SK-N-SH treated with all-trans-retinoic acid at 6 μM for 48 hours (cell line): Measurements from ENCODE around the gene THADA.
A peak's percentile ranks its signal among the peaks of the same experiment; 100 is the strongest.

Source experiments
- ATAC-seq: fragments of 200-7000 bp; cut with Tn5 transposase; 3 replicates; pipeline ENCODE4 v1.9.1; 2020; ENCODE audit warnings: mild to moderate bottlenecking, moderate library complexity
- CREB5 ChIP-seq: fragments of 250-450 bp; sonication (Bioruptor Pico); IDR thresholded peaks from 2 replicates; pipeline ENCODE4 v1.5.1; 2020; ENCODE audit warnings: low read depth, mild to moderate bottlenecking, moderate library complexity
- CSRNP3 ChIP-seq: fragments of 250-450 bp; sonication (Bioruptor Pico); IDR thresholded peaks from 2 replicates; pipeline ENCODE4 v1.5.1; 2021; ENCODE audit warnings: mild to moderate bottlenecking, moderate library complexity
- ESRRG ChIP-seq: fragments of 250-450 bp; sonication (Bioruptor Pico); IDR thresholded peaks from 2 replicates; pipeline ENCODE4 v1.6.1; 2021; ENCODE audit warnings: mild to moderate bottlenecking
- GLIS3 ChIP-seq: fragments of 250-450 bp; sonication (Bioruptor Pico); IDR thresholded peaks from 2 replicates; pipeline ENCODE4 v1.5.0; 2020; ENCODE audit warnings: mild to moderate bottlenecking, moderate library complexity
- ISL1 ChIP-seq: fragments of 250-450 bp; sonication (Bioruptor Pico); IDR thresholded peaks from 2 replicates; pipeline ENCODE4 v2.1.2; 2022; ENCODE audit warnings: mild to moderate bottlenecking, moderate library complexity
- OSR1 ChIP-seq: fragments of 250-450 bp; sonication (Bioruptor Pico); IDR thresholded peaks from 2 replicates; pipeline ENCODE4 v1.8.0; 2022; ENCODE audit warnings: moderate library complexity, mild to moderate bottlenecking, inconsistent platforms
- PPARA ChIP-seq: fragments of 250-450 bp; sonication (Bioruptor Pico); IDR thresholded peaks from 2 replicates; pipeline ENCODE4 v1.5.0; 2020; ENCODE audit warnings: mild to moderate bottlenecking, borderline replicate concordance
- RARB ChIP-seq: fragments of 250-450 bp; sonication (Bioruptor Pico); IDR thresholded peaks from 2 replicates; pipeline ENCODE4 v1.8.0; 2021; ENCODE audit warnings: mild to moderate bottlenecking, moderate library complexity
- SNAI2 ChIP-seq: fragments of 250-450 bp; sonication (Bioruptor Pico); IDR thresholded peaks from 2 replicates; pipeline ENCODE4 v1.5.0; 2020; ENCODE audit warnings: mild to moderate bottlenecking, moderate library complexity
- TCF4 ChIP-seq: fragments of 250-450 bp; sonication (Bioruptor Pico); IDR thresholded peaks from 2 replicates; pipeline ENCODE4 v1.8.0; 2021; ENCODE audit warnings: mild to moderate bottlenecking, moderate library complexity, borderline replicate concordance
- TSHZ2 ChIP-seq: fragments of 250-450 bp; sonication (Bioruptor Pico); IDR thresholded peaks from 2 replicates; pipeline ENCODE4 v1.5.0; 2020; ENCODE audit warnings: mild to moderate bottlenecking, moderate library complexity
- ZFP3 ChIP-seq: fragments of 250-450 bp; sonication (Bioruptor Pico); IDR thresholded peaks from 2 replicates; pipeline ENCODE4 v1.5.0; 2020; ENCODE audit warnings: mild to moderate bottlenecking, moderate library complexity
- ZNF70 ChIP-seq: fragments of 450-650 bp; formaldehyde crosslinking; IDR thresholded peaks from 2 replicates; pipeline ENCODE4 v1.5.0; 2020; ENCODE audit warnings: mild to moderate bottlenecking, moderate library complexity
- ZNF8 ChIP-seq: fragments of 450-650 bp; formaldehyde crosslinking; IDR thresholded peaks from 2 replicates; pipeline ENCODE4 v1.5.0; 2020; ENCODE audit warnings: mild to moderate bottlenecking, moderate library complexity

The THADA gene

GRCh38 chr2:43426305-43427031 lies 169.4 kb downstream of the THADA start (continued):
- TF ChIP-seq TSHZ2 (CRISPR knock-in tag) (peak; percentile 92), ZNF8 (CRISPR knock-in tag) (peak; percentile 61), ZNF70 (CRISPR knock-in tag) (no peak), RARB (CRISPR knock-in tag) (no peak), GLIS3 (CRISPR knock-in tag) (peak; percentile 88; the same call in 1 of the 2 replicates), CREB5 (CRISPR knock-in tag) (peak; percentile 93)

GRCh38 chr2:43425659-43426058 lies 170.2 kb downstream of the THADA start:
- TF ChIP-seq ZNF8 (CRISPR knock-in tag) (no peak), TCF4 (CRISPR knock-in tag) (no peak), ESRRG (0 out of 2 replicates have a peak, but pooled peaks have one; percentile 9)
- ATAC-seq, result no peak

GRCh38 chr2:43424262-43425207 lies 171.3 kb downstream of the THADA start:
- ATAC-seq, result no peak
- TF ChIP-seq ISL1 (CRISPR knock-in tag), result no peak
- TF ChIP-seq ZNF8 (CRISPR knock-in tag), result no peak
- TF ChIP-seq ZNF70 (CRISPR knock-in tag), result no peak
- no peak for TF ChIP-seq TSHZ2 (CRISPR knock-in tag)
- TF ChIP-seq OSR1, result no peak

GRCh38 chr2:43423941-43424261 lies 171.9 kb downstream of the THADA start:
- TF ChIP-seq CREB5 (CRISPR knock-in tag) (no peak), PPARA (CRISPR knock-in tag) (no peak), CSRNP3 (no peak), TSHZ2 (CRISPR knock-in tag) (no peak), ZFP3 (CRISPR knock-in tag) (no peak), SNAI2 (CRISPR knock-in tag) (no peak), ZNF8 (CRISPR knock-in tag) (no peak), ISL1 (CRISPR knock-in tag) (no peak), OSR1 (no peak)
- TF ChIP-seq, all 23 proteins: peak for 0
- no peak for ATAC-seq
